Cardiac septum (tissue), 1 donor: ENCODE measurements around the gene MAB21L4. TPM values are rescaled to one million over a fixed set of nuclear protein-coding genes. Genes with fewer than 3 reads are reported as not detected.
A peak's percentile ranks its signal among the peaks of the same experiment; 100 is the strongest.

ENCODE experiments used
- DNase-seq: peaks from one replicate; pipeline ENCODE4 v3.0.0-alpha.2; 2020; ENCODE audit warnings: low spot score
- intact Hi-C: fragments of 100-400 bp; cut with DNase I; formaldehyde crosslinking; loops from one replicate; pipeline ENCODE4 v1.14.0; 2022
- total RNA-seq: library from RNA; stranded (reverse); fragmentation: NEBNext Ultra II Directional; extraction: Animal tissue kit (Norgen Biotek cat#: 25700); gene quantifications from one replicate; pipeline ENCODE4 v1.2.1, GENCODE V29; 2021
- donor health status: DM: no; HTN: no; CAD: no.

Gene MAB21L4
- total RNA-seq, 1 donor from 2014 or later, result not detected

- intact Hi-C loops, result no loop called here
- peak; percentile 74 for DNase-seq
These were observed 29.9 kb upstream of the MAB21L4 start for GRCh38 chr2:240925568-240926515.

- intact Hi-C loops, result no loop called here
These were observed 29.2 kb upstream of the MAB21L4 start for GRCh38 chr2:240925191-240925567.

GRCh38 chr2:240922982-240923537, 27.1 kb upstream of the MAB21L4 start:
- peak; percentile 50 for DNase-seq
- intact Hi-C loops, result no loop called here

More at GRCh38 chr2:240925191-240925567, 29.2 kb upstream of the MAB21L4 start:
- no peak for DNase-seq

- peak; percentile 70 for DNase-seq
- intact Hi-C loops, result no loop called here
These were observed 26.5 kb upstream of the MAB21L4 start for GRCh38 chr2:240922245-240922981.

- intact Hi-C loops, result no loop called here
- no peak for DNase-seq
These were observed 26.0 kb upstream of the MAB21L4 start for GRCh38 chr2:240921995-240922244.

- peak; percentile 39 for DNase-seq
- intact Hi-C loops, result no loop called here
These were observed 25.5 kb upstream of the MAB21L4 start for GRCh38 chr2:240921311-240921994.

- DNase-seq, result peak; percentile 71
- intact Hi-C loops, result no loop called here
These were observed 24.9 kb upstream of the MAB21L4 start for GRCh38 chr2:240920783-240921231.

GRCh38 chr2:240919786-240920782, 24.1 kb upstream of the MAB21L4 start:
- intact Hi-C loops, result no loop called here
- peak; percentile 70 for DNase-seq

GRCh38 chr2:240919161-240919781, 23.3 kb upstream of the MAB21L4 start:
- intact Hi-C loops, result no loop called here
- DNase-seq, result peak; percentile 75

GRCh38 chr2:240918258-240919091, 22.5 kb upstream of the MAB21L4 start:
- DNase-seq, result peak; percentile 74
- intact Hi-C loops, result no loop called here

- intact Hi-C loops, result no loop called here
- DNase-seq, result peak; percentile 72
These were observed 21.8 kb upstream of the MAB21L4 start for GRCh38 chr2:240917684-240918257.

GRCh38 chr2:240917009-240917683, 21.2 kb upstream of the MAB21L4 start:
- peak; percentile 75 for DNase-seq
- intact Hi-C loops, result no loop called here

- intact Hi-C loops, result no loop called here
- peak; percentile 75 for DNase-seq
These were observed 20.6 kb upstream of the MAB21L4 start for GRCh38 chr2:240916571-240917008.

- intact Hi-C loops, result loop anchor here (2.0 kb wide), 1 partner anchor 75 kb away; no protein-coding TSS in a partner anchor
- peak; percentile 70 for DNase-seq
These were observed 19.8 kb upstream of the MAB21L4 start for GRCh38 chr2:240915526-240916341.
